Activated CD4-positive, alpha-beta memory T cell treated with anti-CD3 and anti-CD28 coated beads, Interleukin-2, amount 10 ng/mL, durations not matched to agents 7 days and 5 days (primary cell): ENCODE results near the gene EDEM1. TPM values are rescaled to one million over a fixed set of nuclear protein-coding genes. Genes with fewer than 3 reads are reported as not detected.
"Not testable (repeated sequence)": the region's sequence is repeated elsewhere in the genome, so short reads cannot be mapped to it uniquely, and the experiment has no call there.

ENCODE experiments used
- CTCF ChIA-PET: fragments of 350-600 bp; sonication (Branson Sonifier 250); formaldehyde crosslinking; loops from one replicate; lab custom pipeline; 2021; ENCODE audit warnings: antibody characterized with exemption, inconsistent platforms; lab: Charles Lee
- POLR2A ChIA-PET: fragments of 350-600 bp; sonication (Branson Sonifier 250); formaldehyde crosslinking; loops from one replicate; lab custom pipeline; 2021; ENCODE audit warnings: antibody characterized with exemption; lab: Charles Lee
- DNase-seq: peaks from one replicate; pipeline ENCODE4 v3.0.0-alpha.2; 2020
- H3K27ac Mint-ChIP-seq: one replicate; pipeline ENCODE4 v1.8.0; 2021; ENCODE audit warnings: mild to moderate bottlenecking, mixed read lengths
- H3K27me3 Mint-ChIP-seq: one replicate; pipeline ENCODE4 v1.8.0; 2021; ENCODE audit warnings: mixed read lengths
- H3K36me3 Mint-ChIP-seq: one replicate; pipeline ENCODE4 v1.8.0; 2021; ENCODE audit warnings: low read depth, mixed read lengths
- H3K4me1 Mint-ChIP-seq: one replicate; pipeline ENCODE4 v1.8.0; 2021; ENCODE audit warnings: mixed read lengths
- H3K4me3 Mint-ChIP-seq: one replicate; pipeline ENCODE4 v1.8.0; 2021; ENCODE audit warnings: mild to moderate bottlenecking, mixed read lengths
- H3K9me3 Mint-ChIP-seq: one replicate; pipeline ENCODE4 v1.8.0; 2021; ENCODE audit warnings: mixed read lengths
- total RNA-seq, 2 experiments: library from RNA; stranded (reverse); gene quantifications; one replicate each; pipeline ENCODE4 v1.2.3, GENCODE V29; 2021

The EDEM1 gene
- total RNA-seq, 2 experiments from 2014 or later, result 148 to 150 TPM

DNA sequence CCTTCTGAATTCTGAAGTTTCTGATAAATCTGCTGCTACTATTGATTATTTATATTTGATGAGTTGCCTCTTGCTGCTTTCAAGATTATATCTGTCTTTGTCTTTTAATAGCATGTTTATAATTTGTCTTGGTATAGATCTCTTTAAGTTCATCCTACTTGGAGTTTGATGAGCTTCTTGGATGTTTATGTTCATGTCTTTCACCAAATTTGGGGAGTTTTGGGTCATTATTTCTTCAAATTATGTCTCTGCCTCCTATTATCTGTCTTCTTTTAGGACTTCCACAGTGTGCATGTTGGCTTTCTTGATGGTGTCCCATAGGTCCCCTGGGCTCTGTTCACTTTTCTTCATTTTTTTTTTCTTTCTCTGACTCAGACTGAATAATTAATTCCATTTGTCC is 32.3 kb upstream of the EDEM1 start:
- no peak for DNase-seq
- ChIA-PET CTCF (no interaction called here), POLR2A (no interaction called here)
- H3K4me3 Mint-ChIP-seq, result no peak overlapping the region
- H3K27me3 Mint-ChIP-seq, result no peaks in the 10 kb centered on the region
- peaks cover 31% of the 10 kb centered on the region for H3K36me3 Mint-ChIP-seq
- peaks cover 8% of the 10 kb centered on the region for H3K4me1 Mint-ChIP-seq
- no peak overlapping the region for H3K27ac Mint-ChIP-seq
- no peaks in the 10 kb centered on the region for H3K9me3 Mint-ChIP-seq

DNA sequence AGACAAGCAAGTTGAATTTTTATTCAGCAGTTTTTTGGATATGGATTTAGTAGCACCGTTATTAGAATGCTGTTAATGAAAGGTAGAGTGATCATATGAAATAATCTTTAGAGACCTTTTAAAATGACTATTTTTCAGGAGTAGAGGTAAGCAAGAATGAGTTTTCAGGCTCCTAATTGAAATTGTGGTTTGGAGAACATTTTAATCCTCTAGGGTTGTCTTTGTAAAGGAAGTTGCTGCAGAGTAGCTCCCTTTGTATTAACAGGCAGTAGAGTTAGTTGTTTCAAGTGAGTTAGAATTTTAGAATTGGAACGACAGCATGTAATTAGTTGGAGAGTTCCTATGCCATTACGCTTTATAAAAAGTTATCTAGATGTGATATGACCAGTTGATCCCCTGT is 27.2 kb upstream of the EDEM1 start:
- ChIA-PET CTCF (no interaction called here), POLR2A (interaction anchor here (1.1 kb wide), 1 partner anchor 37 kb away, joined by 3 read pairs; no protein-coding TSS in a partner anchor)
- no peak for DNase-seq
- no peaks in the 10 kb centered on the region for H3K9me3 Mint-ChIP-seq
- no peaks in the 10 kb centered on the region for H3K27me3 Mint-ChIP-seq
- peaks cover 16% of the 10 kb centered on the region for H3K36me3 Mint-ChIP-seq
- no peak overlapping the region for H3K27ac Mint-ChIP-seq
- H3K4me3 Mint-ChIP-seq, result no peak overlapping the region
- H3K4me1 Mint-ChIP-seq, result peaks cover 36% of the 10 kb centered on the region

DNA sequence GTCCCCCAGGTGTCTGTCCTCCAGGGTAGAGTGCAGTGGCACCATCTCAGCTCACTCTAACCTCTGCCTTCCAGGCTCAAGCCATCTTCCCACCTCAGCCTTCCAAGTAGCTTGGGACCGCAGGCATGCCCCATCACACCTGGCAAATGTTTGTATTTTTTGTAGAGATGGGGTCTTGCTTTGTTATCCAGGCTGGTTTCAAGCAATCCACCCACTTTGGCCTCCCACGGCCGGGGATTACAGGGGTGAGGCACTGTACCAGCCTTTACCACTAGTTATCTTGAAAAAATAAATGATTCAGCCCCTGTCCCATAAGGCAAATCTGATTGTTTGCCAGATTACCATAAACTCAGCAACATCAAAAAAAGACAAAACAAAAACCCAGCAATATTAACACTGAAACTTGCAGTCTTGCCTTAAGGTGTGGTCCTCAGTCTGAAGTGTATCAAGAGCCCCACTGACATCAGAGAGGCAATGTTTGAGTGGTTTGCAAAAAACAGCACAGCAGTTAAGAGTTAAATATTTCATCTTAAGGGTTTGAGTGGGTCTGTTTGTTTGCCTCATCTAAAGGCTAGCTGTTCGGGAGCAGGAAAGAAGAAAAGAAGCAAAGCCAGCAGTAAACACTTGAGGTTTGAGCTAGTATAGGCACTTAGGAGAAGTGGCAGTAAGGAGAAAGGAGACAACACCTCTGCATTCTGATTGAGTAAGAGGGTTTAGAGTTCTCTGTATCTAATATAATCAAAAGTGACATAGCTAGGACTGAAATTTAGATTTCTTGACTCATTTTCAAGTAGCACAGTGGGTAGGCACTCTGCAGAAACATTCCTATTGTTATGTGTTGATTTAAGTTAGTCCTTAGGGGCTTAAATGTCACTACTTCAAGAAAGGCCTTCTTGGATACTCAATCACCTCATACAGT is 26.3 kb upstream of the EDEM1 start:
- peaks cover 42% of the 10 kb centered on the region for H3K4me1 Mint-ChIP-seq
- CTCF ChIA-PET, result no interaction called here
- H3K9me3 Mint-ChIP-seq, result no peaks in the 10 kb centered on the region
- no peaks in the 10 kb centered on the region for H3K27me3 Mint-ChIP-seq
- POLR2A ChIA-PET, result interaction anchor here (0.7 kb wide), 1 partner anchor 36 kb away, joined by 3 read pairs; no protein-coding TSS in a partner anchor
- no peak overlapping the region for H3K27ac Mint-ChIP-seq
- DNase-seq, result no peak
- peaks cover 10% of the 10 kb centered on the region for H3K36me3 Mint-ChIP-seq
- no peak overlapping the region for H3K4me3 Mint-ChIP-seq

DNA sequence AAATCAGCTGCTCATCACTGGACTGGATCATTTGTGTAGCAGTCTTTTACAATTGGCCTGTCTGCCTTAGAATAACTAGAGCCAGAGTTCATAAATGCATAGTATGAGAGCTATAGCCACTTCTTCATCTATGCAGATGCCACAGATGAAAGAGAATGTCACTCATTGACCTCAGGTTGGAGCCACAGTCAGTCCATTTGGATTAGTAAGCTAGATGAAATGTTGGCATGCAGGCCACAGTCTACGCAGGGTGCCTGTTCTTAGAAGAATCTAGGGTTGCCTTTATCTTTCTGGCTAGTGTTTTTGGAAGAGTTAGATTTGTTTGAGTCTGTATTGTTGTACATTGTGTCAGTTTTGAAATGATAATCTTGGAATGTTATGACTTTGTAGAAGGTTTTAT is 25.4 kb upstream of the EDEM1 start:
- Mint-ChIP-seq H3K4me3 (no peak overlapping the region), H3K27me3 (no peaks in the 10 kb centered on the region), H3K4me1 (peaks cover 43% of the 10 kb centered on the region), H3K36me3 (peaks cover 11% of the 10 kb centered on the region), H3K27ac (no peak overlapping the region), H3K9me3 (no peaks in the 10 kb centered on the region)
- no peak for DNase-seq
- ChIA-PET CTCF (no interaction called here), POLR2A (interaction anchor here (0.7 kb wide), 1 partner anchor 35 kb away, joined by 3 read pairs; no protein-coding TSS in a partner anchor)

DNA sequence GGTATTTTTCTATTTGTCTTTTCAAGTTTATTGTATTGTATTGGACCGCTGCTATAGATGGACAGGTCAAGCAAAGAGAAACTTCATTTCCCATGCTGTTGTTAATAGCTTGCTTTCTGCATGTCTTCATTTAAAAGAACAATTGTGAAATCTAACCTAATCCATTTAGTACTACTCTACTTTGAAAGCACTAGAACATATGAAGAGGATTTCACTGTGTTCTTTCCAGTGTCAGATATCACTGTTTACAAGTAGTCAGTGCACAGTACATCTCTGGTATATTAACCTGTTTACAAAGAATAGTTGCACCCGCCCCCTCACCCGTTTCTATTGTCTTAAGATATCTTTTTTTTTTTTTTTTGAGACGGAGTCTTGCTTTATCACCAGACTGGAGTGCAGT is 21.8 kb upstream of the EDEM1 start:
- no peaks in the 10 kb centered on the region for H3K9me3 Mint-ChIP-seq
- CTCF ChIA-PET, result no interaction called here
- H3K4me1 Mint-ChIP-seq, result peaks cover 38% of the 10 kb centered on the region
- H3K27me3 Mint-ChIP-seq, result no peaks in the 10 kb centered on the region
- POLR2A ChIA-PET, result no interaction called here
- H3K27ac Mint-ChIP-seq, result no peak overlapping the region
- H3K4me3 Mint-ChIP-seq, result no peak overlapping the region
- peaks cover 6% of the 10 kb centered on the region for H3K36me3 Mint-ChIP-seq
- no peak for DNase-seq

DNA sequence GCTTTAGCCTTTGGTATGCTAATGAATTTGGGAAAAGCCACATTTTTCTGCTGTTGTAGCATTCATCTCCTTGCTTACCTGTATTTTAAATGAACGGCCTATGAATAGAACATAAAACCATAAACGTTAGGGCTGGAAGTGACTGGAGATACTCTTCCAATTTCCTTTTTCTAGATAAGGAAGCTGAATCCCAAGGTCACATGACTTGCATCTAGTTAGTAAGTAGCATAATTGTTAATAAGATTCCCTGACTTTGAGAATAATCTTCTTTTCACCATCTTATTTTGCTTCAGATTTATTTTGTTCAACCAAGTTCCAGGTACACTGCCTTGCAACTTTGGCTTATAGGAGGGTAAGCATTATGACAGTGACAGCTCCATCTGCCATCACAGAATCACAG is 20.7 kb upstream of the EDEM1 start:
- Mint-ChIP-seq H3K27ac (no peak overlapping the region), H3K36me3 (peaks cover 6% of the 10 kb centered on the region), H3K4me3 (no peak overlapping the region), H3K4me1 (peaks cover 29% of the 10 kb centered on the region), H3K27me3 (no peaks in the 10 kb centered on the region), H3K9me3 (no peaks in the 10 kb centered on the region)
- CTCF ChIA-PET, result interaction anchor here (0.6 to 1.6 kb wide), 2 partner anchors 9 to 44 kb away, joined by 3 read pairs; no protein-coding TSS in a partner anchor
- POLR2A ChIA-PET, result no interaction called here
- no peak for DNase-seq

DNA sequence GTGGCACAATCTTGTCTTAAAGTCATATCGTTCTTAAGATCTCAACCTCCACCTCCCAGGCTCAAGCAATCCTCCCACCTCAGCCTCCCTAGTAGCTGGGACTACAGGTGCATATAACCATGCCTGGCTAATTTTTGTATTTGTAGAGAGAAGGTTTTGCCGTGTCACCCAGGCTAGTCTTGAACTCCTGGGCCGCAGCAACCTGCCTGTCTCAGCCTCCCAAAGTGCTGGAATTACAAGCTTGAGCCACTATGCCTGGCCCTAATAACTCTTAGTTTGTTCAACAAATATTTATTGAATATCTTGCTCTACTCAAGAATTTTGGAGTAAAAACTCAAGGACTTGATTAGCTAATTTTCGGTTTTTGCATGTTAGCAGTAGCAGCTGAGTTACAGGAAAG is 19.4 kb upstream of the EDEM1 start:
- H3K36me3 Mint-ChIP-seq, result peaks cover 12% of the 10 kb centered on the region
- H3K4me1 Mint-ChIP-seq, result peaks cover 24% of the 10 kb centered on the region
- POLR2A ChIA-PET, result no interaction called here
- no peaks in the 10 kb centered on the region for H3K9me3 Mint-ChIP-seq
- no peak for DNase-seq
- CTCF ChIA-PET, result interaction anchor here (1.6 kb wide), 1 partner anchor 45 kb away, joined by 3 read pairs; no protein-coding TSS in a partner anchor
- H3K27me3 Mint-ChIP-seq, result no peaks in the 10 kb centered on the region
- no peak overlapping the region for H3K4me3 Mint-ChIP-seq
- H3K27ac Mint-ChIP-seq, result no peak overlapping the region

DNA sequence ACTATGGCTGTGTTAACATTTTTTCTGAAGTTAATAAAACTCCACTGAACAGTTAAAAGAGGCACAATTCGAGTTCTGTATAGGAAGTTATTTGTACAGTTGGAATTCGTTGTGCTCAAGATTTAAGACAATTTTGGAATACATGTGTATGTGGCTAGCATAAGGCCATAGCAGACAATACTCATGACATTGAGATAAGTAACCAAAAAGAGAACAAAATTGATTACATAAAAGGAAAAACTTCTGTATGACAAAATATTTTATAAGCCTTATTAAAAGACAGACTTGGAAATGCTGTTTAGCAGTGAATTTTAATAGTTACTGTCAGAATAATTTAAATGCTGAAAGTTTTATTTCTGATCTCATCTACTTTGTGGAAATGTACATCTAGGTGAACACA is 17.7 kb upstream of the EDEM1 start:
- no peaks in the 10 kb centered on the region for H3K27me3 Mint-ChIP-seq
- peaks cover 16% of the 10 kb centered on the region for H3K4me1 Mint-ChIP-seq
- H3K36me3 Mint-ChIP-seq, result peaks cover 23% of the 10 kb centered on the region
- no peak overlapping the region for H3K4me3 Mint-ChIP-seq
- no peak for DNase-seq
- no peak overlapping the region for H3K27ac Mint-ChIP-seq
- ChIA-PET POLR2A (no interaction called here), CTCF (no interaction called here)
- H3K9me3 Mint-ChIP-seq, result no peaks in the 10 kb centered on the region

DNA sequence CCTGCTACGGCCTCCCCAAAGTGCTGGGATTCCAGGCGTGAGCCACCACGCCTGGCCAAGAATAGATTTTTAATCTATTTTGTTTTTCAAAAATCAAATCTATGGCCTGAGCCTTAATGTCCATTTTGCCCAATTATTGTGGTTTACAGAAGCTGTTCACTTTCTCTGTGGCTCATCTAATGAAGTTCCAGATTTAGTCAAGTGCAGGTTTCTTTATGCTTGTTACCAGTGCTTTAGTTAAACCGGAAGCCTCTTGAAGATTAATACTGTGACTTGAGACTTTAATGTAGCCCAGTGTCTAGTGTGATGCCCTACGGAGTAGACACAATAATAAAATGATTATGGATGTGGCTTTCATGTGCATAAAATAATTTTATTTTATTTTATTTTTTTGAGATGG is 16.5 kb upstream of the EDEM1 start:
- ChIA-PET POLR2A (no interaction called here), CTCF (no interaction called here)
- Mint-ChIP-seq H3K36me3 (peaks cover 32% of the 10 kb centered on the region), H3K9me3 (no peaks in the 10 kb centered on the region), H3K4me1 (peaks cover 7% of the 10 kb centered on the region), H3K4me3 (no peak overlapping the region), H3K27me3 (no peaks in the 10 kb centered on the region), H3K27ac (no peak overlapping the region)
- DNase-seq, result no peak

DNA sequence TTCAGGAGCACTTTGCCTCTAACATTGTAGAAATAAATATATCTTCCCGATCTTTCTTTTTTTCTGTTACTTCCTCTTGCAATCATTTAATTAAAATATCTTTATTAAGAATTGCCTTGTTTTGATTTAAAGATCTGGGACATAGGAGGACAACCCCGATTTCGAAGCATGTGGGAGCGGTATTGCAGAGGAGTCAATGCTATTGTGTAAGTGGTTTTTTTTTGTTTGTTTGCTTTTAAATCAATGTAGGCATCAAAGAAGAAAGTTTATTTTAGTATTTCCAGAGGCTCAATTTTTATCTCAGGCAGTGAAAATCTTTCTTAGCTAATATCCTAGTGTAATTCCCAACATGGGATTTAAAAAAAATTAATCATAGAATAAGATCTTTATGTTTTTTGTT is 15.5 kb upstream of the EDEM1 start:
- DNase-seq, result no peak
- ChIA-PET POLR2A (no interaction called here), CTCF (no interaction called here)
- no peak overlapping the region for H3K4me3 Mint-ChIP-seq
- H3K27ac Mint-ChIP-seq, result no peak overlapping the region
- peaks cover 28% of the 10 kb centered on the region for H3K36me3 Mint-ChIP-seq
- H3K27me3 Mint-ChIP-seq, result no peaks in the 10 kb centered on the region
- H3K9me3 Mint-ChIP-seq, result no peaks in the 10 kb centered on the region
- H3K4me1 Mint-ChIP-seq, result peaks cover 6% of the 10 kb centered on the region

DNA sequence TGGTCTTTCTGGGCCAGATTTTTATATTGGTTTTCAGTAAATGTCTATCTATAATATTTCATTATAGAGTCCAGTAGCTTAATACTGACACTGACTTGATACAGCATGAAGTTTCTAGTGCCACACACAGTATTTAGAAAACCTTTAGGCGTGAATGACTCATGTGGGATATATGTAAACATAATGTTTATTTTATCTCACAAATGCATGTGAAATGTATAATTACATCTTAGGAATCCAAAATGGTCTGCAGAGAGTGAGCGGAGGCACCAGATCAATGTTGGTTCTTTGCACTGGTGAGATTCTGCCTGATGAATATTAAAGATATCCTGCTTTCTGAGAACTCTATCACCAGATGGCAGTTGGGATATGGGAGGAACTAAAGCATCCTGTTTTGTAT is 8.5 kb upstream of the EDEM1 start:
- H3K9me3 Mint-ChIP-seq, H3K27me3 Mint-ChIP-seq, DNase-seq, H3K4me3 Mint-ChIP-seq, H3K27ac Mint-ChIP-seq, CTCF ChIA-PET, H3K4me1 Mint-ChIP-seq: not testable (repeated sequence)
- POLR2A ChIA-PET, result interaction anchor here (1.4 kb wide), 1 partner anchor 19 kb away, joined by 3 read pairs; no protein-coding TSS in a partner anchor
- peaks cover 39% of the 10 kb centered on the region for H3K36me3 Mint-ChIP-seq

DNA sequence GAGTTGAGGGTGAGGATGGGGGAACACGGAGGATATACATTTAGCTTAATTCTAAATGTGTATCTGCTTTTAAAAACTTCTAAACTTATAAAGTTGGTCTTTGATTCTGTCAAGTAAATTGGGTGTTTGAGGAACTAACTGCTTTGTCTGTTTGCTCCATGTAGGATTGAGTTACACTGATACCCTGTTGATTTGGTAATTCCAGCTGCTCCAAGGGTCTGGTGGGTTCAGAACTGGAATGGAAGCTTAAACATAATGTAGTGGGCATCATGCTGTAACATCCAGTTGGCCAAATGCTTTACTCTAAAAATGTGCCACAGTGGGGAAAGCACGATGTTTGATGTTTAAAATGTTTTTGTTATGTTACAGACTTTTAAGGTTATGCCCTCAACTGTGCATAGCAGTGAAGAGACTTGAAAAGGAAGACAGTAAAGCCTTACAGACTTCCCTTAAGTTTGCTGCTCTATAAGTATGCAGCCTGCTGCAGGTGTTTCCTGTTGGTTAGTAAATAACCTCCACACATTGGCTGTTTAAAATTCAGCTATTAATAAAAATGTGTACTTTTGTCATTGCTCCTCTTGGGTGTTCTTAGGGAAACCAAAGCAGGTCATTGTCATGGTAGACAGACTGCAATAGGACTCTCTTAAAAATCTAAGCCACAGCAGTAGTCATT is 5.9 kb upstream of the EDEM1 start:
- Mint-ChIP-seq H3K4me3 (no peak overlapping the region), H3K27ac (no peak overlapping the region), H3K9me3 (no peaks in the 10 kb centered on the region), H3K36me3 (peaks cover 28% of the 10 kb centered on the region), H3K27me3 (no peaks in the 10 kb centered on the region), H3K4me1 (peaks cover 20% of the 10 kb centered on the region)
- no peak for DNase-seq
- POLR2A ChIA-PET, result interaction anchor here (2.2 kb wide), 1 partner anchor 15 kb away, joined by 6 read pairs; no protein-coding TSS in a partner anchor
- CTCF ChIA-PET, result interaction anchor here (1.4 kb wide), 1 partner anchor 16 kb away, joined by 5 read pairs; no protein-coding TSS in a partner anchor

DNA sequence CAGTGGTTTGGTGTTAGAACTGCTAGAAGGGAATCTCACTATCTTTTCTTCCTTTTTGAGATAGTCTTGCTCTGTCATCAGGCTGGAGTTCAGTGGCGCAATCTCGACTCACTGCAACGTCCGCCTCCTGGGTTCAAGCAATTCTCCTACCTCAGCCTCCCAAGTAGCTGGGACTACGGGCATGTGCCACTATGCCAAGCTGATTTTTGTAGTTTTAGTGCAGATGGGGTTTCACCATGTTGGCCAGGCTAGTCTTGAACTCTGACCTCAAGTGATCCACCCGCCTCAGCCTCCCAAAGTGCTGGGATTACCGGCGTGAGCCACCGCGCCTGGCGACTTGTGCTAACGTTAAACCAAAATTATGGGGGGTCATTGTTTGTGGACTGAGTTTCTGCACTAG is 3.8 kb upstream of the EDEM1 start:
- peaks cover 22% of the 10 kb centered on the region for H3K36me3 Mint-ChIP-seq
- H3K27me3 Mint-ChIP-seq, CTCF ChIA-PET, H3K27ac Mint-ChIP-seq, H3K9me3 Mint-ChIP-seq, DNase-seq, H3K4me3 Mint-ChIP-seq: not testable (repeated sequence)
- H3K4me1 Mint-ChIP-seq, result peaks cover 23% of the 10 kb centered on the region
- POLR2A ChIA-PET, result interaction anchor here (1.5 to 2.2 kb wide), 2 partner anchors 11 to 13 kb away, joined by 6 read pairs; no protein-coding TSS in a partner anchor
